GM23338 (cell line): ENCODE measurements around the gene RGS7. TPM values are rescaled to one million over a fixed set of nuclear protein-coding genes. Genes with fewer than 3 reads are reported as not detected.

ENCODE experiments used
- ATAC-seq: fragments of 200-7000 bp; cut with Tn5 transposase; 3 replicates; pipeline ENCODE4 v1.9.1; 2020
- DNase-seq: peaks from one replicate; pipeline ENCODE4 v3.0.0-alpha.2; 2015; ENCODE audit warnings: low spot score
- H2AFZ ChIP-seq: fragments of 200-600 bp; sonication (generic); 2 replicates; pipeline ENCODE4 v1.8.0; 2016; ENCODE audit warnings: antibody characterized with exemption, mild to moderate bottlenecking, moderate library complexity
- H3F3A ChIP-seq: fragments of 200-600 bp; sonication (generic); replicated peaks from 2 replicates; pipeline ENCODE4 v1.8.0; 2017; ENCODE audit warnings: antibody characterized with exemption, mixed run types, low read depth
- H3K27ac ChIP-seq: fragments of 200-600 bp; sonication (generic); 2 replicates; pipeline ENCODE4 v1.6.1; 2016; ENCODE audit warnings: low read depth
- H3K27me3 ChIP-seq: fragments of 200-600 bp; sonication (generic); 2 replicates; pipeline ENCODE4 v1.8.0; 2016; ENCODE audit warnings: mild to moderate bottlenecking, mixed run types, moderate library complexity; ENCODE audit not compliant: insufficient read depth
- H3K36me3 ChIP-seq: fragments of 200-600 bp; sonication (generic); 2 replicates; pipeline ENCODE4 v1.8.0; 2016; ENCODE audit warnings: mild to moderate bottlenecking; ENCODE audit not compliant: insufficient read depth
- H3K4me1 ChIP-seq: fragments of 200-600 bp; sonication (generic); 2 replicates; pipeline ENCODE4 v1.8.0; 2016; ENCODE audit warnings: mild to moderate bottlenecking, moderate library complexity; ENCODE audit not compliant: insufficient read depth
- H3K4me2 ChIP-seq: fragments of 200-600 bp; sonication (generic); 2 replicates; pipeline ENCODE4 v1.7.1; 2017; ENCODE audit warnings: mixed run types
- H3K4me3 ChIP-seq: fragments of 200-600 bp; sonication (generic); 2 replicates; pipeline ENCODE4 v1.6.1; 2016; ENCODE audit warnings: mixed run types
- H3K79me2 ChIP-seq: fragments of 200-600 bp; sonication (generic); replicated peaks from 2 replicates; pipeline ENCODE4 v1.8.0; 2017; ENCODE audit warnings: mild to moderate bottlenecking; ENCODE audit not compliant: insufficient read depth
- H3K9me2 ChIP-seq: fragments of 200-600 bp; sonication (generic); 2 replicates; pipeline ENCODE4 v1.8.0; 2017; ENCODE audit not compliant: insufficient read depth
- H4K20me1 ChIP-seq: fragments of 200-600 bp; sonication (generic); replicated peaks from 2 replicates; pipeline ENCODE4 v1.8.0; 2017; ENCODE audit warnings: mild to moderate bottlenecking; ENCODE audit not compliant: insufficient read depth
- H3K27ac Mint-ChIP-seq: 2 replicates; pipeline ENCODE4 v1.8.0; 2020; ENCODE audit warnings: inconsistent platforms, mild to moderate bottlenecking, moderate library complexity, mixed read lengths
- H3K27me3 Mint-ChIP-seq: 3 replicates; pipeline ENCODE4 v1.8.0; 2022; ENCODE audit warnings: low read depth, mild to moderate bottlenecking, moderate library complexity, mixed read lengths, inconsistent platforms; ENCODE audit not compliant: insufficient read depth, poor library complexity
- H3K36me3 Mint-ChIP-seq: 3 replicates; pipeline ENCODE4 v1.8.0; 2021; ENCODE audit warnings: low read depth, mild to moderate bottlenecking, inconsistent platforms, moderate library complexity, mixed read lengths
- H3K4me1 Mint-ChIP-seq: 3 replicates; pipeline ENCODE4 v1.8.0; 2020; ENCODE audit warnings: mild to moderate bottlenecking, inconsistent platforms, mixed read lengths
- H3K4me3 Mint-ChIP-seq: 3 replicates; pipeline ENCODE4 v1.8.0; 2021; ENCODE audit warnings: moderate library complexity, mild to moderate bottlenecking, inconsistent platforms, mixed read lengths
- H3K9me3 Mint-ChIP-seq: 3 replicates; pipeline ENCODE4 v1.8.0; 2020; ENCODE audit warnings: moderate library complexity, mild to moderate bottlenecking, inconsistent platforms, mixed read lengths
- CREB1 ChIP-seq: fragments of 250-450 bp; sonication (Bioruptor Pico); IDR thresholded peaks from 2 replicates; pipeline ENCODE4 v1.5.0; 2020; ENCODE audit warnings: low read depth, mild to moderate bottlenecking, moderate library complexity
- EZH2 ChIP-seq: fragments of 200-600 bp; sonication (generic); IDR thresholded peaks from one replicate; pipeline ENCODE4 v1.8.0; 2017; ENCODE audit warnings: antibody characterized with exemption, mild to moderate bottlenecking, low read depth; ENCODE audit not compliant: unreplicated experiment
- EZH2phosphoT487 ChIP-seq: fragments of 200-600 bp; sonication (generic); IDR thresholded peaks from one replicate; pipeline ENCODE4 v1.8.1; 2018; ENCODE audit warnings: antibody characterized with exemption; ENCODE audit not compliant: unreplicated experiment
- JUNB ChIP-seq: IDR thresholded peaks from one replicate; pipeline ENCODE4 v1.6.1; 2016; ENCODE audit warnings: antibody characterized with exemption; ENCODE audit not compliant: unreplicated experiment
- NANOG ChIP-seq: IDR thresholded peaks from 2 replicates; pipeline ENCODE4 v1.6.1; 2016; ENCODE audit warnings: antibody characterized with exemption, borderline replicate concordance
- POLR2AphosphoS5 ChIP-seq: IDR thresholded peaks from 2 replicates; pipeline ENCODE4 v1.6.1; 2016; ENCODE audit warnings: antibody characterized with exemption, low read depth
- STAT1 ChIP-seq: IDR thresholded peaks from one replicate; pipeline ENCODE4 v1.6.1; 2016; ENCODE audit warnings: antibody characterized with exemption; ENCODE audit not compliant: unreplicated experiment
- ZNF114 ChIP-seq: fragments of 250-450 bp; sonication (Bioruptor Pico); IDR thresholded peaks from 2 replicates; pipeline ENCODE4 v1.5.0; 2020; ENCODE audit warnings: mild to moderate bottlenecking, moderate library complexity
- ZNF331 ChIP-seq: fragments of 250-450 bp; sonication (Bioruptor Pico); IDR thresholded peaks from 2 replicates; pipeline ENCODE4 v1.5.0; 2020; ENCODE audit warnings: low read depth, mild to moderate bottlenecking, moderate library complexity
- polyA plus RNA-seq: library from polyadenylated mRNA; unstranded; fragments of >200 nt; fragmentation: Nextera tagmentation; extraction: Ambion mirVana; gene quantifications from 2 replicates; pipeline ENCODE4 v1.2.1, GENCODE V29; 2016
- total RNA-seq: library from RNA; depleted of rRNA; stranded (reverse); fragments of >200 nt; shearing (Covaris generic); gene quantifications from 2 replicates; pipeline ENCODE4 v1.2.3, GENCODE V29; 2014
- TF ChIP-seq, protein P1 (sequence below): IDR thresholded peaks from one replicate; pipeline ENCODE4 v1.6.1; 2018; ENCODE audit warnings: antibody characterized with exemption; ENCODE audit not compliant: unreplicated experiment
- TF ChIP-seq, protein P2 (sequence below): fragments of 250-450 bp; sonication (Bioruptor Pico); IDR thresholded peaks from 2 replicates; pipeline ENCODE4 v1.5.0; 2020; ENCODE audit warnings: mild to moderate bottlenecking, moderate library complexity
- TF ChIP-seq, protein P3 (sequence below): IDR thresholded peaks from 2 replicates; pipeline ENCODE4 v1.6.1; 2016; ENCODE audit warnings: antibody characterized with exemption
- TF ChIP-seq, protein P4 (sequence below), 2 experiments: fragments of 200-600 bp in 1 of 2; sonication (generic) in 1 of 2; conservative IDR thresholded peaks; 2 replicates each; pipeline versions ENCODE4 v1.5.1 to v1.6.1; 2016 to 2017; ENCODE audit warnings: antibody characterized with exemption in 2 of 2, low read depth in 2 of 2, mild to moderate bottlenecking in 2 of 2, moderate library complexity in 1 of 2

RGS7 gene
- total and polyA plus RNA-seq, 2 experiments from 2014 or later: 2.0 to 2.2 TPM

DNA sequence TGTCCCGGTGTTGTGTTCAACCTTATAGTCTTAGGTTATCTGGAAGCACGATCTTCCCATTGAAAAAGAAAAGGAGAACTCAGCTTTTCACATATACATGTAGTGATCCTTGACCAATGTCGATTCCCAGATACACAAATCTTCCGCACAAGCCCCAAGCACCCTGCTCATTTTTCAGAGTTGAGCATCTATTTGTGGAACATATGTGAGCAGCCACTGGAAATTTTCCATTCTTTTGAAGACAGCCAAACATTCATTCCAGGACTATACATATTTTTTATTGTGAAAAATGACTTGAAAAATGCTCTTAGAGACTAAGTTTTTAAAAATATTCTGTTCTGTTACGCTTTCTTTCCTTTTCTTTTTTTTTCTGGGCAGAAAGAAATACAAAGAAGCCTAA is 371.9 kb downstream of the RGS7 start:
- H3F3A ChIP-seq: no peaks in the 10 kb centered on the region
- H3K4me2 ChIP-seq: no peak overlapping the region
- H3K27me3 ChIP-seq: no peaks in the 10 kb centered on the region
- H3K9me3 Mint-ChIP-seq: no peaks in the 10 kb centered on the region
- no peak overlapping the region for H3K27ac ChIP-seq
- no peak overlapping the region for H3K4me3 ChIP-seq
- TF ChIP-seq STAT1 (no peak), POLR2AphosphoS5 (no peak), ZNF114 (no peak), EZH2 (no peak), ZNF331 (CRISPR knock-in tag) (no peak), JUNB (no peak), EZH2phosphoT487 (no peak), CREB1 (CRISPR knock-in tag) (no peak), NANOG (no peak)
- TF ChIP-seq, protein P1, sequence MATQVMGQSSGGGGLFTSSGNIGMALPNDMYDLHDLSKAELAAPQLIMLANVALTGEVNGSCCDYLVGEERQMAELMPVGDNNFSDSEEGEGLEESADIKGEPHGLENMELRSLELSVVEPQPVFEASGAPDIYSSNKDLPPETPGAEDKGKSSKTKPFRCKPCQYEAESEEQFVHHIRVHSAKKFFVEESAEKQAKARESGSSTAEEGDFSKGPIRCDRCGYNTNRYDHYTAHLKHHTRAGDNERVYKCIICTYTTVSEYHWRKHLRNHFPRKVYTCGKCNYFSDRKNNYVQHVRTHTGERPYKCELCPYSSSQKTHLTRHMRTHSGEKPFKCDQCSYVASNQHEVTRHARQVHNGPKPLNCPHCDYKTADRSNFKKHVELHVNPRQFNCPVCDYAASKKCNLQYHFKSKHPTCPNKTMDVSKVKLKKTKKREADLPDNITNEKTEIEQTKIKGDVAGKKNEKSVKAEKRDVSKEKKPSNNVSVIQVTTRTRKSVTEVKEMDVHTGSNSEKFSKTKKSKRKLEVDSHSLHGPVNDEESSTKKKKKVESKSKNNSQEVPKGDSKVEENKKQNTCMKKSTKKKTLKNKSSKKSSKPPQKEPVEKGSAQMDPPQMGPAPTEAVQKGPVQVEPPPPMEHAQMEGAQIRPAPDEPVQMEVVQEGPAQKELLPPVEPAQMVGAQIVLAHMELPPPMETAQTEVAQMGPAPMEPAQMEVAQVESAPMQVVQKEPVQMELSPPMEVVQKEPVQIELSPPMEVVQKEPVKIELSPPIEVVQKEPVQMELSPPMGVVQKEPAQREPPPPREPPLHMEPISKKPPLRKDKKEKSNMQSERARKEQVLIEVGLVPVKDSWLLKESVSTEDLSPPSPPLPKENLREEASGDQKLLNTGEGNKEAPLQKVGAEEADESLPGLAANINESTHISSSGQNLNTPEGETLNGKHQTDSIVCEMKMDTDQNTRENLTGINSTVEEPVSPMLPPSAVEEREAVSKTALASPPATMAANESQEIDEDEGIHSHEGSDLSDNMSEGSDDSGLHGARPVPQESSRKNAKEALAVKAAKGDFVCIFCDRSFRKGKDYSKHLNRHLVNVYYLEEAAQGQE: no peak
- TF ChIP-seq, protein P2, sequence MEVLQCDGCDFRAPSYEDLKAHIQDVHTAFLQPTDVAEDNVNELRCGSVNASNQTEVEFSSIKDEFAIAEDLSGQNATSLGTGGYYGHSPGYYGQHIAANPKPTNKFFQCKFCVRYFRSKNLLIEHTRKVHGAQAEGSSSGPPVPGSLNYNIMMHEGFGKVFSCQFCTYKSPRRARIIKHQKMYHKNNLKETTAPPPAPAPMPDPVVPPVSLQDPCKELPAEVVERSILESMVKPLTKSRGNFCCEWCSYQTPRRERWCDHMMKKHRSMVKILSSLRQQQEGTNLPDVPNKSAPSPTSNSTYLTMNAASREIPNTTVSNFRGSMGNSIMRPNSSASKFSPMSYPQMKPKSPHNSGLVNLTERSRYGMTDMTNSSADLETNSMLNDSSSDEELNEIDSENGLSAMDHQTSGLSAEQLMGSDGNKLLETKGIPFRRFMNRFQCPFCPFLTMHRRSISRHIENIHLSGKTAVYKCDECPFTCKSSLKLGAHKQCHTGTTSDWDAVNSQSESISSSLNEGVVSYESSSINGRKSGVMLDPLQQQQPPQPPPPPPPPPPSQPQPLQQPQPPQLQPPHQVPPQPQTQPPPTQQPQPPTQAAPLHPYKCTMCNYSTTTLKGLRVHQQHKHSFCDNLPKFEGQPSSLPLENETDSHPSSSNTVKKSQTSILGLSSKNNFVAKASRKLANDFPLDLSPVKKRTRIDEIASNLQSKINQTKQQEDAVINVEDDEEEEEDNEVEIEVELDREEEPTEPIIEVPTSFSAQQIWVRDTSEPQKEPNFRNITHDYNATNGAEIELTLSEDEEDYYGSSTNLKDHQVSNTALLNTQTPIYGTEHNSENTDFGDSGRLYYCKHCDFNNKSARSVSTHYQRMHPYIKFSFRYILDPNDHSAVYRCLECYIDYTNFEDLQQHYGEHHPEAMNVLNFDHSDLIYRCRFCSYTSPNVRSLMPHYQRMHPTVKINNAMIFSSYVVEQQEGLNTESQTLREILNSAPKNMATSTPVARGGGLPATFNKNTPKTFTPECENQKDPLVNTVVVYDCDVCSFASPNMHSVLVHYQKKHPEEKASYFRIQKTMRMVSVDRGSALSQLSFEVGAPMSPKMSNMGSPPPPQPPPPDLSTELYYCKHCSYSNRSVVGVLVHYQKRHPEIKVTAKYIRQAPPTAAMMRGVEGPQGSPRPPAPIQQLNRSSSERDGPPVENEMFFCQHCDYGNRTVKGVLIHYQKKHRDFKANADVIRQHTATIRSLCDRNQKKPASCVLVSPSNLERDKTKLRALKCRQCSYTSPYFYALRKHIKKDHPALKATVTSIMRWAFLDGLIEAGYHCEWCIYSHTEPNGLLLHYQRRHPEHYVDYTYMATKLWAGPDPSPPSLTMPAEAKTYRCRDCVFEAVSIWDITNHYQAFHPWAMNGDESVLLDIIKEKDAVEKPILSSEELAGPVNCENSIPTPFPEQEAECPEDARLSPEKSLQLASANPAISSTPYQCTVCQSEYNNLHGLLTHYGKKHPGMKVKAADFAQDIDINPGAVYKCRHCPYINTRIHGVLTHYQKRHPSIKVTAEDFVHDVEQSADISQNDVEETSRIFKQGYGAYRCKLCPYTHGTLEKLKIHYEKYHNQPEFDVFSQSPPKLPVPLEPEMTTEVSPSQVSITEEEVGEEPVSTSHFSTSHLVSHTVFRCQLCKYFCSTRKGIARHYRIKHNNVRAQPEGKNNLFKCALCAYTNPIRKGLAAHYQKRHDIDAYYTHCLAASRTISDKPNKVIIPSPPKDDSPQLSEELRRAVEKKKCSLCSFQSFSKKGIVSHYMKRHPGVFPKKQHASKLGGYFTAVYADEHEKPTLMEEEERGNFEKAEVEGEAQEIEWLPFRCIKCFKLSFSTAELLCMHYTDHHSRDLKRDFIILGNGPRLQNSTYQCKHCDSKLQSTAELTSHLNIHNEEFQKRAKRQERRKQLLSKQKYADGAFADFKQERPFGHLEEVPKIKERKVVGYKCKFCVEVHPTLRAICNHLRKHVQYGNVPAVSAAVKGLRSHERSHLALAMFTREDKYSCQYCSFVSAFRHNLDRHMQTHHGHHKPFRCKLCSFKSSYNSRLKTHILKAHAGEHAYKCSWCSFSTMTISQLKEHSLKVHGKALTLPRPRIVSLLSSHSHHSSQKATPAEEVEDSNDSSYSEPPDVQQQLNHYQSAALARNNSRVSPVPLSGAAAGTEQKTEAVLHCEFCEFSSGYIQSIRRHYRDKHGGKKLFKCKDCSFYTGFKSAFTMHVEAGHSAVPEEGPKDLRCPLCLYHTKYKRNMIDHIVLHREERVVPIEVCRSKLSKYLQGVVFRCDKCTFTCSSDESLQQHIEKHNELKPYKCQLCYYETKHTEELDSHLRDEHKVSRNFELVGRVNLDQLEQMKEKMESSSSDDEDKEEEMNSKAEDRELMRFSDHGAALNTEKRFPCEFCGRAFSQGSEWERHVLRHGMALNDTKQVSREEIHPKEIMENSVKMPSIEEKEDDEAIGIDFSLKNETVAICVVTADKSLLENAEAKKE (CRISPR knock-in tag): no peak
- TF ChIP-seq, protein P3, sequence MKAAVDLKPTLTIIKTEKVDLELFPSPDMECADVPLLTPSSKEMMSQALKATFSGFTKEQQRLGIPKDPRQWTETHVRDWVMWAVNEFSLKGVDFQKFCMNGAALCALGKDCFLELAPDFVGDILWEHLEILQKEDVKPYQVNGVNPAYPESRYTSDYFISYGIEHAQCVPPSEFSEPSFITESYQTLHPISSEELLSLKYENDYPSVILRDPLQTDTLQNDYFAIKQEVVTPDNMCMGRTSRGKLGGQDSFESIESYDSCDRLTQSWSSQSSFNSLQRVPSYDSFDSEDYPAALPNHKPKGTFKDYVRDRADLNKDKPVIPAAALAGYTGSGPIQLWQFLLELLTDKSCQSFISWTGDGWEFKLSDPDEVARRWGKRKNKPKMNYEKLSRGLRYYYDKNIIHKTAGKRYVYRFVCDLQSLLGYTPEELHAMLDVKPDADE: no peak
- TF ChIP-seq, protein P4, sequence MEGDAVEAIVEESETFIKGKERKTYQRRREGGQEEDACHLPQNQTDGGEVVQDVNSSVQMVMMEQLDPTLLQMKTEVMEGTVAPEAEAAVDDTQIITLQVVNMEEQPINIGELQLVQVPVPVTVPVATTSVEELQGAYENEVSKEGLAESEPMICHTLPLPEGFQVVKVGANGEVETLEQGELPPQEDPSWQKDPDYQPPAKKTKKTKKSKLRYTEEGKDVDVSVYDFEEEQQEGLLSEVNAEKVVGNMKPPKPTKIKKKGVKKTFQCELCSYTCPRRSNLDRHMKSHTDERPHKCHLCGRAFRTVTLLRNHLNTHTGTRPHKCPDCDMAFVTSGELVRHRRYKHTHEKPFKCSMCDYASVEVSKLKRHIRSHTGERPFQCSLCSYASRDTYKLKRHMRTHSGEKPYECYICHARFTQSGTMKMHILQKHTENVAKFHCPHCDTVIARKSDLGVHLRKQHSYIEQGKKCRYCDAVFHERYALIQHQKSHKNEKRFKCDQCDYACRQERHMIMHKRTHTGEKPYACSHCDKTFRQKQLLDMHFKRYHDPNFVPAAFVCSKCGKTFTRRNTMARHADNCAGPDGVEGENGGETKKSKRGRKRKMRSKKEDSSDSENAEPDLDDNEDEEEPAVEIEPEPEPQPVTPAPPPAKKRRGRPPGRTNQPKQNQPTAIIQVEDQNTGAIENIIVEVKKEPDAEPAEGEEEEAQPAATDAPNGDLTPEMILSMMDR (conservative IDR thresholded peaks at IDR 0.05; ENCODE audit: low read depth in 2 of 2): no peak
- no peaks in the 10 kb centered on the region for H3K27me3 Mint-ChIP-seq
- H3K27ac Mint-ChIP-seq: no peak overlapping the region
- ATAC-seq (no peak), DNase-seq (no peak)
- H3K4me1 Mint-ChIP-seq: peaks cover 11% of the 10 kb centered on the region; the same call in 2 of the 3 replicates
- no peaks in the 10 kb centered on the region for H4K20me1 ChIP-seq
- no peaks in the 10 kb centered on the region for H3K36me3 ChIP-seq
- no peak overlapping the region for H2AFZ ChIP-seq
- no peak overlapping the region for H3K4me3 Mint-ChIP-seq
- no peaks in the 10 kb centered on the region for H3K79me2 ChIP-seq
- H3K4me1 ChIP-seq: peaks cover 6% of the 10 kb centered on the region; the same call in 1 of the 2 replicates
- H3K9me2 ChIP-seq: no peaks in the 10 kb centered on the region
- H3K36me3 Mint-ChIP-seq: no peaks in the 10 kb centered on the region
